ENCODE results near the gene ADO. TPM values are rescaled to one million over a fixed set of nuclear protein-coding genes. Genes with fewer than 3 reads are reported as not detected.

Gene ADO
- total RNA-seq, 1 donor from 2014 or later = 41.0 TPM

GRCh38 chr10:62813453-62813852 is 8.9 kb downstream of the ADO start:
- Mint-ChIP-seq H3K4me3 (peak overlapping the region; percentile 92), H3K9me3 (no peaks in the 10 kb centered on the region), H3K4me1 (peaks cover 69% of the 10 kb centered on the region), H3K27me3 (ENCODE audit: low read depth) (peaks cover 40% of the 10 kb centered on the region), H3K36me3 (ENCODE audit: low read depth) (peaks cover 12% of the 10 kb centered on the region), H3K27ac (ENCODE audit: unreplicated experiment) (no peak overlapping the region)
- TF ChIP-seq CTCF (conservative IDR thresholded peaks at IDR 0.05) = no peak
- DNase-seq (ENCODE audit: low read depth, low spot score) = no peak

- Mint-ChIP-seq H3K27ac (ENCODE audit: unreplicated experiment) (no peak overlapping the region), H3K4me3 (peak overlapping the region; percentile 92), H3K27me3 (ENCODE audit: low read depth) (peaks cover 42% of the 10 kb centered on the region), H3K9me3 (no peaks in the 10 kb centered on the region), H3K4me1 (peaks cover 66% of the 10 kb centered on the region), H3K36me3 (ENCODE audit: low read depth) (peaks cover 12% of the 10 kb centered on the region)
- no peak for DNase-seq (ENCODE audit: low read depth, low spot score)
- TF ChIP-seq CTCF (conservative IDR thresholded peaks at IDR 0.05) = no peak
These were observed 9.5 kb downstream of the ADO start for GRCh38 chr10:62813981-62814380.

- peak; percentile 23 for DNase-seq (ENCODE audit: low read depth, low spot score)
- Mint-ChIP-seq H3K27ac (ENCODE audit: unreplicated experiment) (no peak overlapping the region), H3K36me3 (ENCODE audit: low read depth) (peaks cover 12% of the 10 kb centered on the region), H3K4me3 (peak overlapping the region; percentile 92), H3K9me3 (no peaks in the 10 kb centered on the region), H3K4me1 (peaks cover 71% of the 10 kb centered on the region), H3K27me3 (ENCODE audit: low read depth) (peaks cover 51% of the 10 kb centered on the region)
- TF ChIP-seq CTCF (conservative IDR thresholded peaks at IDR 0.05) = no peak
These were observed 10.3 kb downstream of the ADO start for GRCh38 chr10:62814756-62815380.

- Mint-ChIP-seq H3K27me3 (ENCODE audit: low read depth) (peaks cover 58% of the 10 kb centered on the region), H3K4me1 (peaks cover 65% of the 10 kb centered on the region), H3K27ac (ENCODE audit: unreplicated experiment) (peak overlapping the region; percentile 89), H3K9me3 (no peaks in the 10 kb centered on the region), H3K36me3 (ENCODE audit: low read depth) (peaks cover 11% of the 10 kb centered on the region), H3K4me3 (peak overlapping the region; percentile 92)
- DNase-seq (ENCODE audit: low read depth, low spot score) = peak; percentile 20
- no peak for TF ChIP-seq CTCF (conservative IDR thresholded peaks at IDR 0.05)
These were observed 11.0 kb downstream of the ADO start for GRCh38 chr10:62815381-62816075.

- Mint-ChIP-seq H3K36me3 (ENCODE audit: low read depth) (peaks cover 9% of the 10 kb centered on the region), H3K27me3 (ENCODE audit: low read depth) (peaks cover 61% of the 10 kb centered on the region), H3K27ac (ENCODE audit: unreplicated experiment) (peak overlapping the region; percentile 78), H3K4me3 (peak overlapping the region; percentile 92), H3K9me3 (no peaks in the 10 kb centered on the region), H3K4me1 (peaks cover 60% of the 10 kb centered on the region)
- no peak for TF ChIP-seq CTCF (conservative IDR thresholded peaks at IDR 0.05)
- no peak for DNase-seq (ENCODE audit: low read depth, low spot score)
These were observed 11.5 kb downstream of the ADO start for GRCh38 chr10:62816076-62816330.

Measured in neural crest cell (in vitro differentiated cells).